HG03439 (cell line): ENCODE results near the gene FOXK1.
"Not testable (repeated sequence)": the region's sequence is repeated elsewhere in the genome, so short reads cannot be mapped to it uniquely, and the experiment has no call there.

Experiments
- ATAC-seq: cut with Tn5 transposase; IDR thresholded peaks from one replicate; pipeline ENCODE4 v1.9.1; 2021; ENCODE audit warnings: mild to moderate bottlenecking, moderate library complexity; ENCODE audit not compliant: unreplicated experiment

FOXK1 gene

DNA sequence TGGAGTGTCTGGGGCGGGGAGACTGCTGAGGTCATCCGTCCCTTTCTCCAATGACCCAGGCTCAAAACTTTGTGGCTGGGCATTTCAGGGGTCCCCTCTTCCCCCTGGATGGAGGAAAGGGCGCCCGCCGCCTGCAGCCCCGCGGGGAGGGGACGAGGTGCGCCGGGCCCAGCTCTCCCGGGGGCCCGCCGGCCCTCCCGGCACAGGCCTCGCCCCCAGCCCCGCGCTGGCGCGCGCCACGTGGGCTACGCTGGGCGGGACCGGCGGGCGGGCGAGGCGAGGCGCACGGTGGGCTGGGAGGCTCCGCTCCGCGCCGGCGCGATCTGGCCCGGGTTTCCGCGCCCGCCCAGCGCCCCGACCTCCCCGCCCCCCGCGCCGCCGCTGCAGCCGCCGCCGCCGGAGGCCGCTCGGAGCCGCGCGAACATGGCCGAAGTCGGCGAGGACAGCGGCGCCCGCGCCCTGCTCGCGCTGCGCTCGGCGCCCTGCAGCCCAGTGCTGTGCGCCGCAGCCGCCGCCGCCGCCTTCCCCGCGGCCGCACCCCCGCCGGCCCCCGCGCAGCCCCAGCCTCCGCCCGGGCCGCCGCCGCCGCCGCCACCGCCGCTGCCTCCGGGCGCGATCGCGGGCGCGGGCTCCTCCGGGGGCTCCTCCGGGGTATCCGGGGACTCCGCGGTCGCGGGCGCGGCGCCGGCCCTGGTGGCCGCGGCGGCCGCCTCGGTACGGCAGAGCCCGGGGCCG, at the start of gene FOXK1:
FOXK1 (plus strand) TSS at position 410 of the 735 bp plus-strand sequence; CDS start at position 424, 14 bp downstream.
- ATAC-seq = peak; percentile 55

DNA sequence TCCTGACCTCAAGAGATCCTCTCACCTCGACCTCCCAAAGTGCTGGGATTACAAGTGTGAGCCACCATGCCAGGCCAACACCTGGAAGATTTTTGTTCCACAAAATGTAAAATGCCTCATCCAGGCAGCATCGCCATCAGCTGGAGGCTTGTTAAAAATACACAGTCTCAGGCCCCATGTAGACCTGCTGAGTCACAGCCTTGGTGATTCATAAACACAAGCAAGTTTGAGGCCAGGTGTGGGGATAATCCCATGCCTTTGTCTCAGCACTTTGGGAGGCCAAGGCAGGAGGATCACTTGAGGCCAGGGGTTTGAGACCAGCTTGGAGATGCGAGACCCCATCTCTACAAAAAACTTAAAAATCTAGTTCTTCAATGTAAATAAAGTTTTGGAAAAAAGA, 49.1 kb upstream of the FOXK1 start:
- no peak for ATAC-seq

DNA sequence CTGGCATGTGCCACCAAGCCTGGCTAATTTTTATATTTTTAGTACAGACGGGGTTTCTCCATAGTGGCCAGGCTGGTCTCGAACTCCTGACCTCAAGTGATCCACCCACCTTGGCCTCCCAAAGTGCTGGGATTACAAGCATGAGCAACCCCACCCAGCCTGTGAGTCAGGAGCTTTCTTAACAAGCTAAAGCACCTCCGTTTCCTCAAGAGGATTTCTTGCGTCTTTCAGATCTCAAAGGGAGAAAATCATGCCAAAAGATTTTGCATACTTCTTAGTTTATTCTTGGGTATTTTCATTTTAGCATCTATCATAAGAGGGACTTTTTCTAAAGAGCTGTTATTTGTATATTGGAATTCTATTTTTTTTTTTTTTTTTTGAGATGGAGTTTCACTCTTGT, 47.9 kb upstream of the FOXK1 start:
- no peak for ATAC-seq

DNA sequence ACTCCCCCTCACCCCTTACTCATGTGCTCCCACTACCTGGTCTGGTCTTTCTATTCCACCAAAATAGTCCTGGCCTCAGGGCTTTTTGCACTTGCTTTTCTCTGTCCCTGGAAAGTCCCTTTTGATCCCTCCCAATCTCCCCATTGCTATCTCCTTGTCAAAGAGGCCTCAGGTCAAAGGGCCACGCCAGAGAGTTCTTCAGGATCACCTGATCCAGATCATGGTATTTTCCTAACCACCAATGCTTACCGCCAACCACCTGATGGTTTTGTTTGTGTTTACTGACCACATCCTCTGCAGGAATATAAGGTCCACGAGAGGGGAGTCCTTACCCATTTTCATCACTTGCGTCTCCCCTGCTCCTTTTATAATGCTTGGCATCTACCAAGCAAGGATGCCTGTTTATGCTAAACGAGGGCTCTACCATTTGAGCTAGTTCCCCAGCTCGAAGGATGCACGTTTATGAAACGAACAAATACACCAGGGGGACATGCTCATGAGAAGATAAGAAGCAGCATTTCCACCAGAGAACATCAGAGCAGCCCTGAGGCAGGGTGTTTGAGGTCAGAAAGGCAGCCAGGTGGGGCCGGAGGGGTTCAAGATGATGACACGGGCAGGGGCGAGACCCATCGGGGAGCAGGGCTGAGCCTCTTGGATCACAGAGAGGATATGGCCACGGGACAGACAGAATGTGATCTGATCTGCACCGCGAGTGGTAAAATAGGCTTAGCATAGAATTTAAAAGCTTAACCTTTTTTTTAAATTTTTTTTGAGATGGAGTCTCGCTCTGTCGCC, 43.1 kb upstream of the FOXK1 start:
- ATAC-seq = no peak

DNA sequence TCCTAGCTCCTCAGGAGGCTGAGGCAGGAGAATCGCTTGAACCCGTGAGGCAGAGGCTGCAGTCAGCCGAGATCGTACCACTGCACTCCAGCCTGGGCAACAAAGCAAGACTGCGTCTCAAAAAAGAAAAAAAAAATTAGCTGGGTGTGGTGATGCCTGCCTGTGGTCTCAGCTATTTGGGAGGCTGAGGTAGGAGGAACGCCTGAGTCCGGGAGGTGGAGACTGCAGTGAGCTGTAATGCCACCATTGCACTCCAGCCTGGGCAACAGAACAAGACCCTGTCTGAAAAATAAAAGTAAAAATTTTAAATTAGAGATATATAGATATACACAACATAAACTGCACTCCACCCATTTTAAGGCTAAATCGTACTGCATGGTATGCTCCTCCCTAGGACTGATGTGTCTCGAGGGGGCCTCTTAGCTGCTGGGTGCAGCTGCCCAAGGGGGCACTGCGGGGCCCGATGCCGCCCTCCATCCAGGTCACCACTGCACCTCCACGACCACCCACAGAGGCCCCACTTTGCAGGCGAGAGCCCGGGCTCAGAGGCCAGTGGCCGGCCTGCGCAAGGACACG, 40.9 kb upstream of the FOXK1 start:
- no peak for ATAC-seq

DNA sequence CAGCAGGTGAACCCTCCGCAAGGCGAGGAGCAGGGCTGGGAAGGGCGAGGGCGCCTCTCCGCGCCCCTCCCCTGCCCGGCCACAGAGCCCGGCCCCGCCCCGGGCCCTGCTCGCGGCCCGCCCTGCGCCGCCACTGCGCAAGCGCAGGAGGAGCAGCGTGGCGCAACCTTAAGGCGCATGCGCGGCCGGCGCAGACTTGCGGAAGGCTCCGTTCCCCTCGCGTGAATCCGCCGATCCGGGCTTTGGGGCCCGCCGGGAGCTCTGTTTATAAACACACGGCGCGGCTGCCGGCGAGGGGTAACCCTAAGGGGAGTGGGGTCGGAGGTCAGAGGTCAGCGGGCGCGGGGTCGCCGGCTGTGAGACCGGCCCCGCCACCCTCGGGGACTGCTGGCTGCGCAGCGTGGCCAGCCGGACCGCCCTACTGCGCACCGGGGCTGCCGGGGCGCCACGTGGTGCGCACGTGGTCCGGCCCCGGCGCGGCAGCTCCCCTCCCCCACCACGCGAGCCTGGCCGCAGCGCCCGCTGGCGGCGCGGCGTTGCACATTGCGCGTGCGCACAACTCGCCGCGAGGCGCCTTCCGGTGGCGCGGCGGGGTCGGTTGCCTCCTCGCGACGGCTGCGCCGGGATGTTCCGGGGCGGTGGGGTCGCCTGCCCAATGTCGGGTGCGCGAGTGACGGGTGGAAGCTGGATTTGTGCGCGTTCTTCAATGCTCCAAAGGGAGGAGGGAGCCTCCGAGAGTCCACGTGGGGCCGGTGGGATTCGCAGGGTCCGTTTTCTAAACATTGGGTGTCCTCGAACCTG, 40.2 kb upstream of the FOXK1 start:
- ATAC-seq = peak; percentile 82

DNA sequence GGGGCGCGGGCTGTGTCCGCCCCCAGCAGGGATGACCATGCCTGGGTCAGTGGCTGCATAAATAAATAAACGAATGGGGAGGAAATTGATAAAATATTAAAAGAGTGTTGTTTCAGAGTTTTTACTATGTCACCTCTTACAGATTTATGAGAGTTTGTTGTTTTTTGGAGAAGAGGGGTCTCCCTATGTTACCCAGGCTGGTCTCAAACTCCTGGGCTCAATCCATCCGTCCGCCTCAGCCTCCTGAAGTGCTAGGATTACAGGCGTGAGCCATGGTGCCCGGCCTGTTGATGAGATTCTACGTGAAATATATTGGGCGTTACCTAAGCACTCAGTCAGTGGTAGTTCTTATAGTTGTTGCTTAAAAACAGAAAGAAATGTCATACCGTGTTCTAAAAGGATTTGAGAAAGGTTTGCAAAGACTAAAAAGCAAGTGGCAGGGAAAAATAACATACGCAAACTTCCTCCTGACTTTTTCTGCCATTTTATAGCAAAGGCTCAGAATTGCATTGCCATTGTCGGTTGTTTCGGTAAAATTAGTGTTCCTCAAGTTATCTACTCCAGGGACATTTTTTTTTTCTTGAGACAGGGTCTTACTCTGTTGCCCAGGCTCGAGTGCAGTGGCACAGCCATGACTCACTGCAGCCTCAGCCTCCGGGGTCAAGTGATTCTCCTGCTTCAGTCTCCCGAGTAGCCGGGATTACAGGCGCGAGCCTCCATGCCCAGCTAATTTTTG, 39.5 kb upstream of the FOXK1 start:
- no peak for ATAC-seq

DNA sequence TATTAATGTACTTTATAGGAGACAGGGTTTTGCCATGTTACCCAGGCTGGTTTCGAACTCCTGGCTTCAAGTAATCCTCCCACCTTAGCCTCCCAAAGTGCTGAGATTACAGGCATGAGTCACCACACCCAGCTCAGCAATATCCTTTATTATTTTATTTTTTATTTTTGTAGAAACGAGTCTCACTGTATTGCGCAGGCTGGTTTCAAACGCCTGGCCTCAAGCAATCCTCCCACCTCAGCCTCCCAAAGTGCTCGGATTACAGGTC, 39.0 kb upstream of the FOXK1 start:
- not testable (repeated sequence) for ATAC-seq

DNA sequence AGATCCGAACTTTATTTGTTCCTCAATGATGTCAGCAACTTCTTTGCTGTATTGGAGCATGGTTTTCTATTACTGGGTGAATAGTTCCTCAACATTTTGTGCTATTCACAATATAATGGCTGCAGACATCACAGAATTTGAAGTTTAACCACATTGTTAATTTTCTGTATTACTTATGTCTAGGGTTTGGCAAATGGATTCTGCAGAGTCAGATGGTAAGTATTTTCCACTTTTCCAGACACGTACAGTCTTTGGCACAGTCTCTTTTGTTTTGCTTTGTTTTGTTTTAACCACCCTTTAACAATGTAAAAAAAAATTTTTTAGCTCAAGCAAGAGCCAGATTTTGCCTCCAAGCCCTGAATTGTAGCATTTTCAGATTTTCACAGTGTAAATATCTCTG, 36.8 kb upstream of the FOXK1 start:
- ATAC-seq = no peak

DNA sequence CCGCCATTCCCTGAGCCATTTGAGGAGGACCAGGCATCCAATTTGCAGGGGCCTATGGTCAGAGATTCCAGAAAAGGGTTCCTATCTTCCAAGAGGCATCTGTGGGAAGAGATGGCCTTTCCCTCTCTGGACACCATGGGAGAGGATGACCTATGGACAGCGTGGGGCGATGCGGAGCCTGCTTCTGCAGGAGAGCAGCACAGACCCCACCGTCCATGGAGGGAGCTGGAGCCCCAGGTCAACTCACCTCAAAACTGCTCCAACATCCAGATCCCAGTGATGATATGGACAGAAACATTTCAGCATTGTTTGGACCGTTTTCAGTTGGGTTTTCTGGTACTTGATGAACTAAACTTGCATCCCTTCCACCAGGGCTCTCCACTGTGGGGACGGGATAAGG, 34.0 kb upstream of the FOXK1 start:
- no peak for ATAC-seq

DNA sequence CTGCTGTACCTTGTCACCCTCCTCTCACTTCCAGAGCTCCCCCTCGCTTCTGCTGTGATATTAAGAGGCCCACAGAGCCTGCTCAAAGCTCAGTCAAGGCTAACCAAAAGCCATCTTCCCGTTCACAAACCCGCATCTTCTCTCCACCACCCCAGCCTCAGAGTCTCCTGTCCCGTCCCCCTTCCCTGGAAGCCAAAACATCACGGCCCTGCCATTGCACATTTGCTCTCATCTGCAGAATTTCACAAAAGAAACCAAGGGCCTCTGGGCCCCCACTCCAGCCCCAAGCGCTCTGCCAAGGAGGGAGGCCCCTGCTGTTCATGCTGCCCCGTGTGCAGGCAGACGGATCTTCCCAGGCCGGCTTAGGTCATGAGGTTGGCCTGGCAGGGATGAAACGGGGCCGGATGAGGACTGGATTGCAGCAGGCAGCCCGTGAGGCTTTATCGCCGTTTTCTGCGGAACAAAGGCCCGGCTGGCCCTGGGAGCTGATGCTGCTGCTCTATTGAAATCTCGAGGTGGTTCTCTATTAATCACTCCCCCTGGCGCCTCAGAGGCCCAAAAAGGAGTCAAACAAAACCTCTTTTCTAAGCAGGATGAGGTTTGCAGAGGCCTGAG, 31.6 kb upstream of the FOXK1 start:
- ATAC-seq = no peak

DNA sequence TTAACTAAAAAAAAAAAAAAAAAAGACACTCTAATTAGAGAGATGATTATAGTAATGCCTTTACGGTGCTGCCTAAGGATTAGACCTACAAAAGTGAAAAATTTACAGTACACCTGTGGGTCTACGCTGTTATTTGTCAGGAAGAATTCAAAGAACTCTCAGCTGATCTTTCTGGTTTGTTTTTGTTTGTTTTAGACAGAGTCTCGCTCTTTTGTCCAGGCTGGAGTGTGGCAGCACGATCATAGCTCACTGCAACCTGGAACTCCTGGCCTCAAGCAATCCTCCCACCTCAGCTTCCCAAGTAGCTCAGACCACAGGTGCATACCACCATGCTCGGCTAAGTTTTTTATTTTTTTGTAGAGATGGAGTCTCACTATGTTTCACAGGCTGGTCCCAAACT, 28.3 kb upstream of the FOXK1 start:
- ATAC-seq = no peak

DNA sequence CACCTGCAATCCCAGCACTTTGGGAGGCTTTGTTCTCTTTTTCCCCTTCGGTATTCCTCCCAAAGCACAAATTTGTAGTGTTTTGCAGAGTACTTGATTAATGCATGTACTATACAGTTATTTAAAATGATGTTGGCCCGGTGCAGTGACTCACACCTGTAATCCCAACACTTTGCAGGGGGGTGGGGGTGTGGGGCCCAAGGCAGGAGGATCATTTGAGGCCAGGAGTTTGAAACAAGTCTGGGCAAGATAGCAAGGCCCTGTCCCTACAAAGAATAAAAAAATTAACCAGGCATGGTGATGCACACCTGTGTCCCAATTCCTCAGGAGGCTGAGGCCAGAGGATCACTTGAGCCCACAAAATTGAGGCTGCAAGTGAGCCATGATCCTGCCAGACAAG, 26.8 kb upstream of the FOXK1 start:
- ATAC-seq = no peak

DNA sequence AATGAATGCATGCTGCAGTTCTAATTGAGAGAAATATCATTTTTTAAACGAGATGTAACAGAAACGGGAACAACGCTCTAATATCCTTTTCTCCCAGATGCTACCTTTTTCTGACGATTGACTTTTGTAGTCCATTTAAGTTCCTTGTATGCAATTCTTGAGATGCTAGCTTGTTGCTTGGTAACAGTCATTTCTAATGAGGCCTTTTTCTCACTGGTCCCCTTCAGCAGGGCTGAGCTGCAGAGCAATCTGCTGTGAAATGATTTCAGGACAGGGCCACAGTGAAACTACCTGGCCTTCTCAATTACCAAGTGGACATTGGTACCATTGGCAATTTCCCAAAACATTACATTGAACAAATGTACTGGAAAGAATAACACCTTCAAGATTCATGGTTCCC, 26.2 kb upstream of the FOXK1 start:
- ATAC-seq = no peak

DNA sequence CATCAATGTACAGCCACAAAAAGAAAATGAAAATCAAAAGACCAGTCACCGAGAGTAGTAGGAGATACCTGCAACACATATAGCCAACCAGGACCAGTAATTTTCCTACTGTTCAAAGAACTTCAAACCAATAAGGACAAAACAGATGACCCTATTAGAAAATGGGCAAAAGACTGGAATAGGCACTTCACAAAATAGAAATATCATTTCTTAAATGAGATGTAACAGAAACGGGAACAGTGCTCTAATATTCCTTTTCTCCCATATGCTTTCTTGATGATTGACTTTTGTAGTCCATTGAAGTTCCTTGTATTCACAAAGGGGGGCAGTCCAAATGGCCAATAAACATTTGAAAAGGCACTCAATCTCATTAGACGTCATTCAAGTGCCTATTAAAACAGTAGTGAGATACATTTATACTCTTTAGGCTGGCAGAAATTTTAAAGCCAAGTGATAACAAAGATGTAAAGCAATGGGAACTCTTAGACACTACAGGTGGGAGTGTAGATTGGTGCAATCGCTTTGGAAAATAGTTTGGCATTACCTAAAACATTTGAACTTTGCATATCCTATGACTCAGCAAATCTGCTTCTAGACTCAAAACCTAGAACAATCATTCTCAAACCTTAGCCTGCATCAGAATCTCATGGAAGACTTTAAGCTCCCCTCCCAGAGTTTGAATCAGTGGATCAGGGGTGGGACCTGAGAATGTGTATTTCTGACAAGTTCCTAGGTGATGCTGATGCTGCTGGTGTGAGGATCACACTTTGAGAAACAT, 24.3 kb upstream of the FOXK1 start:
- ATAC-seq = no peak

DNA sequence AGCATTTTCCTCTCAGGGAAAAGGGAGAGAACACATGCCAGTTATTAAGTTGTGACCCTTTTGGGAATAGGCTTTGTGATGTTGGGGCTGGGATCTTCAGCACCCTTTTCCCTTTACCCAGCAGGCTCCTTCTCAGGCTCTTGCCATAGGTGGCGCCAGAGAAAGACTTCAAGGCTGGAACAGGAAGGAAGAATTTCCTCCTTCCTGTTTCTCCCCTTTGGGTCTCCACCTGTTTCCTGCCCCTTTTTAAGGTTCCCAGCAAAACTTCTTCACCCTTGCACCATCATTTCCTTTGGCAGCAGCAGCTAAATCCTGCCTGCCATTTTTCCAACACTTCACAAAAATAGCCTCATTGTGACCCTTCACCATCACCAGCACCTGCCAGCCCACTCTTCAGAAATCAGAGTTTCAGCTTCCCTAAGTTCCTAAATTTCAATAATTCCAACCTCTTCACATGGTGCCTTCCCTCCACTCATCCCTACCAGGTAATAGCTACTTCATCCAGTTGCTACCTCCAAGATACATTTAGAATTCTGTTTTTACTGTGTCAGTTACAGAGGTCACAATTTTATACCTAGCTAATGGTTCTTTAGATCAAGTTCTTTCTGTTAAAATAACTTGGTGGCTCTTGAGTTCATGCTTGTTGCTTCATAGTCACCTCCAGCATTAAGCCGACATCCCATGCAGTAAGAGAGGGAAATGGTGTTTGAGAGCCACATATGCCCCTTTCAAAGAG, 22.4 kb upstream of the FOXK1 start:
- no peak for ATAC-seq

DNA sequence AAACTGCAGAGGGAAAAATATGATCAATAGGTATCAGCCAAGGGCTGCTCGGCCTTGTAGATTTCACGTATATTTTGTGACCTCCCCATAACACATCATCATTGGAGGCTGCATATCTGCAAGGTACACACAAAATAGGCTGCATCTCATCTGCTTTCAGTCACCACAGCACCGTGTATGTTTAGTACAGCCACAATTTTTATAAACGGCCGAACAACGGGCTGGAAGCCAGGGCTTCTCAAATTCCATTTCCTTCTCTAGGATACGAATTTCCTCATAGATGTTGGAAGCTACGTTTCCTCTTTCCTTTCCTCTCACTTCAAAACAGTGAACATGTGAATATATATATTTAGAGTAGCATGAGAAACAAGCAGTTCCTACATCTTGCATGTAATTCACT, 20.2 kb upstream of the FOXK1 start:
- ATAC-seq = no peak

DNA sequence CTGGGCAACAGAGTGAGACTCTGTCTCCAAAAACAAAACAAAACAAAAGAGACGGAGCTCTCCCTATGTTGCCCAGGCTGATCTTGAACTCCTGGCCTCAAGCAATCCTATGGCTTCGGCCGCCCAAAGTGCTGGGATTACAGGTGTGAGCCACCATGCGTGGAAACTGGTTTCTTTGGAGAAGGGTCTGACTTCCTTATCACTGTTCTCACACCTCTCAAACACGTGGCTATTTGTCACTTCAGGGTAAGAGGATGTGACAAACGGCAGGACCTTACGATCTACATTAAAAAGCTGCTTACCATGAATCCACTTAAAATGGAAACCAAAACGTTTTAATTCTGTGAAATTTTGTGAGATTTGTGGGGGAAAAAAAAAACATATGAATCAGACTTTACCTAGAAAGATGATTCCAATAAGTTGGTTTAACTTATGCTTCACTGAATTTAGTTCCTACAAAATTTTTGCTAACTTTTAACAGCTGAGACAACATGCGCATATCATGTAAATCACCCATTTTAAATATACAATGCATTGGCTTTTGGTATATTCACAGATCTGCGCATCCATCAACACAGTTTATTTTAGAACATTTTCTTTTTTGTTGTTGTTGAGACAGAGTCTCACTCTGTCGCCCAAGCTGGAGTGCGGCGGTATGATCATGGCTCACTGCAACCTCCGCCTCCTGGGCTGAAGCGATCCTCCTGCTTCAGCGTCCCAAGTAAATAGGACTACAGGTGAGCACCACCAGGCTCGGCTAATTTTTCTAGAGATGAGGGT, 18.7 kb upstream of the FOXK1 start:
- ATAC-seq = no peak
